HG03135 (cell line): ENCODE results near the gene LATS2.
A peak's percentile ranks its signal among the peaks of the same experiment; 100 is the strongest.

Experiments
- ATAC-seq: cut with Tn5 transposase; IDR thresholded peaks from one replicate; pipeline ENCODE4 v1.9.1; 2021; ENCODE audit warnings: mild to moderate bottlenecking, moderate library complexity; ENCODE audit not compliant: unreplicated experiment

LATS2 gene

DNA sequence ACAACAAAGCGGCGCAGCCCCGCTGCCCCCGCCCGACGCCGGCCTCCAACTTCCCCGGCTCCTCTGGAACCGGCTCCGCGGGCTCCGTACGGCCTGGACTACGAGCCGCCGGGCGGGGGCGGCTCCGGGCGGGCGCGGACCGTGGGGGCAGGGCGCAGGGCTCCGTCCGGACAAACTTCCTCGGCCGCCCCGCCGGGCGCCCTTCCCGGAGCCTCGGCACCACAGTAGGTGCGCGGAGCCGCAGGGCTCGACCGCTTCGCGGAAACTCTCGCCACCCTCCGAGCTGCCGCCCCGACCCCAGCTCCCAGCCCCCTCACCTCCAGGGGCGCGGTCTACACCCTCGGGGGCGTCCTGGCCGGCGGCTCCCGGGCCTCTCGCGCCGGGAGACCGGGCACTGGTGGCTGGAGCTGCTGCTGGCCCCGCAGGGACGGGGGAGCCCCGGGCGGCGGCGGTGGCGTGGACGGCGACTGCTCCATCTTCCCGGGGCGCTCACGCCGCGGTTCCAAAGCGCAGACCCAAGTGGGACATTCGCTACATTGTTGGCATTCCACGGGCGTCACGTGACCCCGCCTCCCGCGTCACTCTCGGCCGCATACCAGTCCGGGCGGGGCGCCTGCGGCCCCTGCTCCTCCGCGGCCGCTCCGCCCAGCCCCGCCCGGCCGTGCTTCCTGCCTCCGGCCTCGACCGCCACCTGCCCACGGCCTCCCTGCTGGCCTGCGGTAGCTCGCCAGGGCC is at the start of gene LATS2:
Gene LATS2, minus strand, starts transcription at position 558 of the 735 bp plus-strand sequence. CDS start 15,560 bp downstream, outside the sequence.
- peak; percentile 89 for ATAC-seq

GRCh38 chr13:21109168-21109567 is 47.8 kb upstream of the LATS2 start:
- ATAC-seq: no peak

GRCh38 chr13:21106089-21106488 is 44.7 kb upstream of the LATS2 start:
- ATAC-seq: no peak

DNA sequence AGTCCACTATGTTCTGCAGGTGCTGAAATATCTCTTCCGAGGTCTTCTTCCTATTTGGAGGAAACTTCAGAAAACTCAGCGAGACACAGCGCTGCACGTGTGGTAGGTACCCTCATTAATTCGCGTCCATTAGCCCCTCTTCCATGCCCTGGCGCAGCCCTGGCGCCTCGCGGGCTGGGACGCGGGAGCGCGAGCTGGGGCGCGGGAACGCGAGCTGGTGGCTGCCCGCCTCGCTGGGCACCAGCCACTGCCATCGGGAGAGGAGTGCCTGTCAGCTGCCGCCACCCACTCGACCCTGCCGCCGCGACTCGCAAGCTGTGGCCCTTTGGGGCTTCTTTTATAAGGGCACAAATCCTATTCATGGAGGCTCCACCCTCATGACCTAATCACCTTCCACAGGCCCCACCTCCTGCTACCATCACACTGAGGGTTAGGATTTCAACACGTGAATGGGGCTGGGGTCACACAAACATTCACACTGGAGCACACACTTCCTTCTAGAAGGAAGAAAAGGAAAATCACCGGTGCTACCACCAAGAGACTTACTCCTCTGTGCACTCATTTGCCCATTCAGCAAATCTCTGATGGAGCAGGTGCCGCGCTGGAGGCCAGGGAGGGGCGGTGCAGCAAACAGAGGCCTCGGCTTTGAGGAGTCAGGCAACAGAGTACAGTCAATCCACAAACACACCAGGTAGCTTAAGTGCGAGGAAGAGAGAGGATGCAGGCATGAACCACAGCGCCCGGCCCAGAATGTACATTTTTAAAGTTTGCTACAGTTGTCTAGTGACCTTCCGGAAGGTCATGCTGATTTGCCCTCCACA is 43.0 kb upstream of the LATS2 start:
- ATAC-seq: no peak

DNA sequence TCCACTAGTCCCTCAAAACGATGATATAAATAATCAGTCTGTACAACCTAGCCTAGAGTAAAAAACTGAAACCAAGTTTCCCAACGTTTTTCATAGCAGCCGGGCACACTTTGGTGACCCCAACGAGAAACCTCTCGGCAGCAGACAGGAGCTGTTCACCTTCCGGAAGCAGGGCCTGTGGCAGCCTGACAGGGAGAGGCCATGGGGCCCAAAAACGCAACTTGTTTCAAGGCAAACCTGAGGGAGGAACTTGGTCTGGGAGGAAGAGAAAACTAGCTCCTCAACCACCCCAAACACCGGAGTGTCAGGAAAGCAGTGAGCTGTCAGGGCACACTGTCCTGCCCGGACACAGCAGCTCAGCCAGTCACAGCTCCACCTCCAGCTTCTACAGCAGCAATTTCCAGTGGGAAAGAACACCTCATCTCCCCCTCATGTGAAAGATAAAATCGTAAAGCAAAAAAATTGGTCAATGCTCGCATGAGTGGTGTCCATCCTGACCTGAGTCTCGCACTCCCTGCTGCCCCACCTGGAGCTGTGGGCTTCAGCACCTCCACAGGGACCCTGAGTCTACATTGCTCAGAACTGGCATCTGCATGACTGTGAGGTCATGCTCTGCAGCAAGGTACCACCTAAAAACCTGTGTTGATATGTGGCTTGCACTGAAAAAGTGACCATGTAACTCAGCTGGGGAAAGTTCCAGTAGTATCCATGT is 40.6 kb upstream of the LATS2 start:
- ATAC-seq: no peak

GRCh38 chr13:21100994-21101757 is 39.8 kb upstream of the LATS2 start:
- ATAC-seq: no peak

DNA sequence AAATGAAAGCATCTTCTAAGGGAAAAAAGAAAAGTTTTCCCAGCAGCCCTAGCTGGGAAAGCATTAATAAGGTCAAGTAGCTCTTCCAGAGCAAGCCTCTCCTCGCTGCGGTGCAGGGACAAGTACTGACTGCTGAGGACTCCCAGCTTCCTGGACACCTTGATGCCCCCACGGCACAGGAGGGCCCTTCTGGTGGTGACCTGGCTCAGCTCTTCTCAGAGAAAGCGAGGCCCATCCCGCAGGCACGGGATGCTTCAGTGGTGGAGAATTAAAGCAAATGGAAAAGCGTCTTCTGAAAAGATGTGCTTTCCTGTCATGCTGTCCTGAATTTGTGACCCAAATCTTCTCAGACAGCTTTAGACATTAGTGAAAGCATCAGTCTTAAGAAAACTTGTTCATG is 38.8 kb upstream of the LATS2 start:
- no peak for ATAC-seq

DNA sequence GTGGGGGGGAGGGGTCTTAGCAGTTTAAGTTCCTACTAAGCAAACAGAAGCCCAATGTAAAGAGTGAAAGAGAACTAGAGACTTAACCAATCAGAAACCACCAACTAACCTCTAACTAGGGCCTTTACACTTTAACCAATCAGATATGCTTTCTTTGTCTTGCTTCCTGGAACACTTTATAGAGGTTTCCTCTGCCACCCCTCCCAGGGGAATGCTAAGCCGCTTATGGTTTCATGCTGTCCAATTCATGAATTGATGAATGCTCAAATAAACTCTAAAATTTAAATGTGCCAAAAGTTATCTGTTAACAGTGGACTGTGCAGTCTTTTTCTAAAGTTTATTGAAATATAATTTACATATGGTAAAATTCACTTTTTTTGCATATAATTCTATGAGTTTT is 33.9 kb upstream of the LATS2 start:
- no peak for ATAC-seq

DNA sequence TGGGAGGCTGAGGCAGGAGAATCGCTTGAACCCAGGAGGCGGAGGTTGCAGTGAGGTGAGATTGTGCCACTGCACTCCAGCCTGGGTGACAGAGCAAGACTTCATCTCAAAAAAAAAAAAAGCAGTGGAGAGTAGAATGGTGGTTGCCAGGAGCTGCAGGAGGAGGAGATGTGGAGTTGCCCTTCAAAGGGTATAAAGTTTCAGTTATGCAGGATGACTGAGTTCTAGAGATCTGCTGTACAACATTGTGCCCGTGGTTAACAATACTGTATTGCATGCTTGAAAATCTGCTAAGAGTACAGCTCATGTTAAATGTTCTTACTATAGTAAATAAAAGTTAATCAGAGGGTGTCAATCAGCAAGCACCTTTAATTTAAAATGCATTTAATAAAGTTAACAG is 28.4 kb upstream of the LATS2 start:
- no peak for ATAC-seq

- no peak for ATAC-seq
These were observed 27.1 kb upstream of the LATS2 start for GRCh38 chr13:21088534-21088933.

DNA sequence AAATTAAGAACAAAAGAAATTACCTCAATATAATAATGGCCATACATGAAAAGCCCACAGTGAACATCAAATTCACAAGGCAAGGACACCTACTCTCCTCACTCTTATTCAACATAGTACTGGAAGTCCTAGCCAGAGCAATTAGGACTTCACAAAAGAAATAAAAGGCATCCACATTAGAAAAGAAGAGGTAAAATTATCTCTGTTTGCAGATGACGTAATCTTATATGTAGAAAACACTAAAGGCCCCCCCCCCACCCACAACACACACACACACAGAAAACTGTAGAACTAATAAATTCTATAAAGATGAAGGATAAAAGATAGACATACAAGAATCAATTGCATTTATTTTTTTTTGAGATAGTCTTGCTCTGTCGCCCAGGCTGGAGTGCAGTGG is 25.5 kb upstream of the LATS2 start:
- ATAC-seq: no peak

DNA sequence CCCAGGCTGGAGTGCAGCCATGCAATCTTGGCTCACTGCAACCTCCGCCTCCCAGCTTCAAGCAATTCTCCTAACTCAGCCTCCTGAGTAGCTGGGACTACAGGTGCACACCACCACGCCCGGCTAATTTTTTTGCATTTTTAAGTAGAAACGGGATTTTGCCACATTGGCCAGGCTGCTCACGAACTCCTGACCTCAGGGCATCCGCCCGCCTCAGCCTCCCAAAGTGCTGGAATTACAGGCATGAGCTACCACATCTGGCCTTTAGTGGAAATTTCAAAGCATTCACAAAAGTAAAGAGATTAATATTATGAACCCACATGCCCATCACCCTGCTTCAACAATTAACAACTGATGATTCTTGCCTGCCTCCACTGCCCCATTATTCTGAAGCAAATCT is 20.5 kb upstream of the LATS2 start:
- ATAC-seq: no peak

DNA sequence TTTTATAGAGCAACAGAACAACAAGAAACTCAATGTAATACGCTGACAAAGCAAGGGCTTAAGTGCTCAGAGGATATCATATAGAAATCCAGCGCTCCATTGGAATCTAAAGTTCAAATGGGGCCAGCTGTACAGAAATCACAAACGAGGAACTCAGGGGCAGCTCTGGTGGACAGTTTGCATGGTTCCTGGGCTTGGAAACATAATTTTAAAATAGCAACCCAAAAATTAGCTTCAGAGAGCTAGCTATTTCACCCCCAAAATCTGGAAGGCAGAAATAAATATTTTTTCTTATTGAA is 19.2 kb upstream of the LATS2 start:
- no peak for ATAC-seq

- no peak for ATAC-seq
These were observed 18.6 kb upstream of the LATS2 start for GRCh38 chr13:21079761-21080592.

DNA sequence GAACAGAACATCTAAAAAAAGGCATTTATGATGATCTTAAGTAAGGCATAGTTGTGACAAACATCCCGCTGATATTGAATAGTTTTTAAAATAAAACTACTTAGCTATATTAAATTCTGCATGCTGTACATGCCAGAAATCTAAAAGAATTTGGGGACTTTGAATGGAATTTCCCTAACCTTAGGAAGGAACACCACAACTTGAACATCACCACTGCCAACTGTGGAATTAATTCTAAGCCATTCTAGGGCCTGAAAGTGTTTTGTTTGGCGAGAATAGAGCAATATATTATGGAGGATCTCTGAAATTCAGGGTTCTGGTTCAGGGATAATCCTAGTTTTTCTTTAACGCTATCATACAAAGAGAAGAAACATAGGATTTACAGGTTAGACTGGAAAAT is 17.8 kb upstream of the LATS2 start:
- no peak for ATAC-seq

DNA sequence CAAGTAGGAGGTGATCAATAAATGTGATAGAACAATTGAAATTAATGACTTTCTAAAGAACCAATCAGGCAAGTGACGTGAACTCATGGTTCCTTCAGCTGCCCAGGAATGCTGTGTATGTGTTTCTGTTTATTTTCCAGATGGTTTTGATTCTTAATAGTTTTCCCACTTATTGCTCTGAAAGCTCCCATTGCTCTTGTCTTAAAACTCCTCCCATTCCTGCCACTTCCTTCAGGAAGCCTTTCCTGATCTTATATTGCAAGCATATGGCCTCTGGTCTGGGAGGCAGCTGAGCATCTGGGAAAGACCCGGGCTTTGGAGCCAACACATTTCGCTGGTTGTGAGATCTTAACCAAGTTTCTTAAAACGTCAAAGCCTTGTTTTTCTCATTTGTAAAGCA is 17.1 kb upstream of the LATS2 start:
- no peak for ATAC-seq

DNA sequence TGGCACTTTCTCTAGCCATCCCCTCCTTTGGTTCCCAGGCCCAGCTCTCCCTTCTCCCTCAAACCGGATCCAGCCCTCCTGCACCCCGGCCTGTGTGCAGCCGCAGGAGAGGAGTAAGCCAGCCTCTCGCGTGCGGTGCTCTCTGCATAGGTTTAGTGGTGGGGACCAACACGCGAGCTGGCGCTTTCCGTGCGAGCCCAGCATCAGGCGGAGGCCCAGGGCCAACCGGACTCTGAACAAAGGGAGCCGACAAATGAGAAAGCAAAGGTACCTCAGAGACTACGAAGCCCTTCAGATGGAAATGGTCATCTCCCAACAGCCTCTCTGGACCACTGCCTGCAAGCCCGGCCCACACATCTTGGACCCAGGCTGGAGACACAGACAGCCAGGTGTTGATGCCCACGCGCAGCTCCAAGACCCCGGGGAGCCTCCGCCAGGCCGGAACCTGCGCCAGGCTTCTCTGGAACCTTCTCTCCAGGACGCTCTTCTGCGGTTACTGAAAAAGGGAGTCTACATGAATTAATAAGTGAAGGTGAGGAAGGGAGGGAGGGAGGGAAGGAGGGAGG is 16.5 kb upstream of the LATS2 start:
- no peak for ATAC-seq

GRCh38 chr13:21077076-21077787 is 15.8 kb upstream of the LATS2 start:
- ATAC-seq: no peak

DNA sequence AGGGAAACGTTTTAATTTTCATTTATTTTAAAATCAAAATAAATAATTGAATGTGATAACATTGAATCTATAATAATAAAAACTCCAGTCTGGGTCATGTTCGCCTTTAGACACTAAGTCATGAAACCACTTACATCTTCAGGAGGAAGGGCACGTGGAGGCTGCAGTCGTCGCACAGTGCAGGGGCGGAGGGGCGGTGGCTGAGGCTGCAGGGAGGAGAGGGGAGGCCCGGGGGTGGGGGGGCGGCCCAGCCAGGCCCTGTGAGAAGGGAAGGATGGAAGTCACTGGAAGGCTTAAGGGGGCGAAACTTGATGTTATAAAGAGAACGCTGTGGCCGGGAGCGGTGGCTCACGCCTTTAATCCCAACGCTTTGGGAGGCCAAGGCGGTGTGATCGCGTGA is 14.9 kb upstream of the LATS2 start:
- no peak for ATAC-seq
